HUDEP-2 (cell line): ENCODE results near the gene TMC2.

Experiments
- DNase-seq, 76 experiments: peaks; one replicate each; lab custom pipeline; 2025; ENCODE audit not compliant: unreplicated experiment in 76 of 76; lab: John Stamatoyannopoulos, UW

Gene TMC2

DNA sequence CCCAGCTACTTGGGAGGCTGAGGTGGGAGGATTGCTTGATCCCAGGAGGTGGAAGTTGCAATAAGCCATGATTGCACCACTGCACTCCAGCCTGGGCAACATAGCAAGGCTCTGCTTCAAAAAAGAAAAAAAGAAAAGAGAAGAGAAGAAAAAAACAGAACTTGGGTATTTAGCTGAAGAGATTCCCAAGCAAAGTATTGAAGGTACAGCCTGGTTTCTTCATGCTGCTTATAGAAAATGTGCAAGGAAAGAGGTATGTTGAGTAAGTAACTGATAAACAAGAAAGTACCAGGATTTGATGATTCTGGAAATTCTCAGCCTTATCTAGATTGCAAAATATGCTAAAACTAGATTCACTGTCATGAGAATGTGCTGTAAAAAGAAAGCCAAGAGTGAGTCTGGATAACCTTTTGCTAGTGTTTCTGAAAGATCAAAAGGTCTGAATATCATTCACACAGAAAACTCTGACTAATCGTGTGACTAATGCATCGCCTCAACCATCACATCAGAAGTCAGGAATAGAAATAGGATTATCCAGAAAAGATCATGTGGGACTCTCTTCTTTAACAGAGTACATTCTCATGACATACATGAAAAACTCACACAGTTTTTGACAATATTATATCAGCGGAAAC, 83.7 kb downstream of the TMC2 start:
- DNase-seq, result no peak

GRCh38 chr20:2624190-2624589, 87.8 kb downstream of the TMC2 start:
- DNase-seq, result no peak

- no peak for DNase-seq
Observed at GRCh38 chr20:2625062-2625461, 88.7 kb downstream of the TMC2 start.

DNA sequence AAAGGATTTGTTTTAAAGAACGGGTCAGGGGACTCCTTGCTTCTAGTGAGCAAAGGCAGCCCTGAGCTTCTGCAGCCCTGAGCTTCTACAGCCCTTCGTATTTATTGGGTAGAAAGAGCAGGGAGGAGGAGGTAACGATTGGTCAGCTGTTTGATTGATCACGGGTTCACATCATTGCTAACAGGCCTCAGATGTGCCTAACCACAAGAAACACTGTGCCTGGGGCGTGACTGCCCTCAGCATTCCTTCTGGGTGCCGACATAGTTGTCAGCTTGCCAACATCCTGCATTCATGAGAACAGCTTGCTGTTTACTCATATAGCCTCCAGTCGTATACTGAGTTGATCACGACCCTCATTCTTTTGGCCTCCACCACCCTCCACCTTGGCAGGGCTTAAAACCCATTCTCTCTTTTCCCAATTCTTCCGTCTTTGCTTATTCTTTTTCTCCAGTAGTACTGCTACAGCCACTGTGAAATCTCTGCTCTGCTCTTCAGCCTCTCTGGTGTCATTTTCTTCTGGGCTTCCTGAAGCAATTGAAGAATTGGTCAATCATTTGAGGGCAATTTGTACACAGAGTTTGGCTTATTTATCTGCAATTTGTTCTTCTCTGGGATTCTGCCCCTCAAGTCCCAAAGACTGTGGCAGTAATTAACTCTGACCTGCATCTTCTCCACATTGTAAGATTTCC, 90.6 kb downstream of the TMC2 start:
- DNase-seq, result peak in 6 of 76 experiments; percentile 3 to 34 (median 26)

DNA sequence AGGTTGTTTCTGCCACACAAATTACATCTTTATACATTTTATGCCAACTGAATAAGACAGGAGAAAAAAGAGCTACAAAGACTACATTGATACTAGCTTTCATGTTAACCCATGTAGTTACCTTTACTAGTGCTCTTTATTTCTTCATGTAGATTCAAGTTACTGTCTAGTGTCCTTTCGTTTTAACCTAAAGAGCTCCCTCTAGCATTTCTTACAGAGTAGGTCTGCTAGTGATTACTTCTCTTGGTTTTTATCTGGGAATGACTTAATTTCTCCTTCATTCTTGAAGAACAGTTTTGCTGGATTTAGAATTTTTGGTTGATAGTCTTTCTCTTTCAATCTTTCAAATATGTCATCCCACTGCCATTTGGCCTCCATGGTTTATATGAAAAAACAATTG, 94.9 kb downstream of the TMC2 start:
- no peak for DNase-seq

- no peak for DNase-seq
Observed at GRCh38 chr20:2633381-2633780, 97.0 kb downstream of the TMC2 start.

GRCh38 chr20:2637246-2637645, 100.9 kb downstream of the TMC2 start:
- no peak for DNase-seq

- no peak for DNase-seq
Observed at GRCh38 chr20:2640260-2640659, 103.9 kb downstream of the TMC2 start.

DNA sequence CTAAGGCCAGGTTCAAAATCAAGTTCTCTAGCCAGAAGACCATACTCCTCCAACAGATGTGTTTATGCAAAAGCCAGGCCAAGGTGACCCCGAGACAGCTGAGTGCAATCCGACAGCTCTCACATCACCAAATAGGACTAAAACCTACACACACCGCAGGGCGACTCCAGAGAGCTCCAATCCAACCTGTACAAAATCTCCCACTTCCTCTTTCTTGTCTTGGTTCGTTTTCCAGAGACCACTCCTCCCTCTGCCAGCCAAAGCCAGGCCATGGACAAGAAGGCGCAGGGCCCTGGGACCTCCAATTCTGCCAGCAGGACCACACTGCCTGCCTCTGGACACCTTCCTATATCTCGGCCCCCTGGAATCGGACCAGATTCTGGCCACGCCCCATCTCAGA, 104.5 kb downstream of the TMC2 start:
- DNase-seq, result no peak

DNA sequence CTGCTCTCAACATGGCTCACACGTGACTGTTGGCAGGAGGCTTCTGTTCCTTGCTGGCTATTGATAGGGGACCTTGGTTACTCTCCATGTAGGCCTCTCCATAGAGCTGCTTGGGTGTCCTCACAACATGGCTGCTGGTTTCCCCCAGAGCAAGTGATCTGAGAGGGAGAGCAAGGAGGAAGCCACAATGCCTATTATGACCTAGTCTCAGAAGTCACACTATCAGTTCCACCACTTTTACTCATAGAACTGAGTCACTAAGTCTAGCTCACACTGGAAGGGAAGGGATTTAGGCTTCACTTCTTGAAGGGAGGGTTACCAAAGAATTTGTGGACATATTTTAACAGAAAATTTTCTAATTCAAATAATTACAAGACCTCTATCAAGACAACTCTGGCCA, 107.3 kb downstream of the TMC2 start:
- DNase-seq, result no peak

- peak in 73 of 76 experiments; percentile 37 to 94 (median 85) for DNase-seq
Observed at GRCh38 chr20:2651772-2652723, 115.7 kb downstream of the TMC2 start, which contains the start of gene NOP56. NOP56 (plus strand) TSS chr20:2652632; CDS start chr20:2652661, 29 bp downstream.

DNA sequence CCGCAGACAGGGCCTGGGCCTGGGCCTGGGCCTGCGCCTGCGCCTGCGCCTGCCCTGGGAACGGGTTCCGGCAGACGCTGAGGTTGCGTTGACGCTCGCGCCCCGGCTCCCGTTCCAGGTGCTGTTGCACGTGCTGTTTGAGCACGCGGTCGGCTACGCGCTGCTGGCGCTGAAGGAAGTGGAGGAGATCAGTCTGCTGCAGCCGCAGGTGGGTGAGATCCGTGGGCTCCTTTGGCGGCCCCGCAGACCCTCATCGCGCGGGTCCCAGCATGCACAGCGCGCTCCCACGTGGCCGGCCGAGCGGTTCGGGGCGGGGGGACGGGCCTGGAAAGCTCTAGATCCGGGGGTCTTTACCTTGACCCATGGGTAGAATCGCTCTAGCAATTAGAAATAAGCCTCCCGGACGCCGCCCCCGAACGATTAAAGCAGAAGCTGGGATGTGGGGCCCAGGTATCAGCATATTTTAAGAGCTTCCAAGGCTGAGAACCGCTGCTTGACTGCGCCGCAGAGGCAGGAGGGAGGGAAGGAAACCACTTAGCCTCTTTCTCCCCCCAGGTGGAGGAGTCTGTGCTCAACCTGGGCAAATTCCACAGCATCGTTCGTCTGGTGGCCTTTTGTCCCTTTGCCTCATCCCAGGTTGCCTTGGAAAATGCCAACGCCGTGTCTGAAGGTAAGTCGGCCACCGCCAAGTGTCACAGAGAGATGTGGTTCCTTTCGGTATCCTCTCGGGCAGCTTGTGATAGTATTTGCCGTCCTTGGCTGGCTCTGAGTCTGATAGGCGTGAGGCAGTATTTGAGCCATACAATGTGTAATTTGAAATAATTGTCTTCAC, 116.6 kb downstream of the TMC2 start:
- peak in 10 of 76 experiments; percentile 13 to 57 (median 36) for DNase-seq

- DNase-seq, result no peak
Observed at GRCh38 chr20:2653556-2654383, 117.4 kb downstream of the TMC2 start.

DNA sequence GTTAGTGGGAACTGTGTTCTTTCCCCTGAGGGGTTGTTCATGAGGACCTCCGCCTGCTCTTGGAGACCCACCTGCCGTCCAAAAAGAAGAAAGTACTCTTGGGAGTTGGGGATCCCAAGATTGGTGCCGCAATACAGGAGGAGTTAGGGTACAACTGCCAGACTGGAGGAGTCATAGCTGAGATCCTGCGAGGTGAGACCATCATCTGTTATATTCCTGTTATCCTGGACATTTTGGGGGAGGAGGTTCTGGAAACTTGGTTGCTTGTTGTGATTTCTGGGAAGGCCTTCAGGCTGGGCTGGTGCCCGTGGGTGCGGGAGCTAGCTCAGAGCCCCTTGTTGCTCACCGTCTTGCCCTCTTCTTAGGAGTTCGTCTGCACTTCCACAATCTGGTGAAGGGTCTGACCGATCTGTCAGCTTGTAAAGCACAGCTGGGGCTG, 118.0 kb downstream of the TMC2 start:
- no peak for DNase-seq

DNA sequence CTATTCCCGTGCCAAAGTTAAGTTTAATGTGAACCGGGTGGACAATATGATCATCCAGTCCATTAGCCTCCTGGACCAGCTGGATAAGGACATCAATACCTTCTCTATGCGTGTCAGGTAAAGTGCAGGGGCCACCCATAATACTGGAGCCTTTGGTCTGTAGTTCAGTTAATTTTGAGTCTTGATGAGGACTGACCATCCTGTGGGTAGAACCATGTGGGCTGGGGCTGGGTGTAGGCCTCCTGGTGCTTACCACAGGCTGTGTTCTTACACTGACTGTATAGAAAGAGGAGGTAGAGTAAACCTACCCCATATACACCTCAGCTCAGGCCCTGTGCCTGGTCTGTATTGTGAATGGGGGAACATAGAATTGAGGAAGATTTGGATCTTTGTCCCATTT, 118.5 kb downstream of the TMC2 start:
- DNase-seq, result no peak

DNA sequence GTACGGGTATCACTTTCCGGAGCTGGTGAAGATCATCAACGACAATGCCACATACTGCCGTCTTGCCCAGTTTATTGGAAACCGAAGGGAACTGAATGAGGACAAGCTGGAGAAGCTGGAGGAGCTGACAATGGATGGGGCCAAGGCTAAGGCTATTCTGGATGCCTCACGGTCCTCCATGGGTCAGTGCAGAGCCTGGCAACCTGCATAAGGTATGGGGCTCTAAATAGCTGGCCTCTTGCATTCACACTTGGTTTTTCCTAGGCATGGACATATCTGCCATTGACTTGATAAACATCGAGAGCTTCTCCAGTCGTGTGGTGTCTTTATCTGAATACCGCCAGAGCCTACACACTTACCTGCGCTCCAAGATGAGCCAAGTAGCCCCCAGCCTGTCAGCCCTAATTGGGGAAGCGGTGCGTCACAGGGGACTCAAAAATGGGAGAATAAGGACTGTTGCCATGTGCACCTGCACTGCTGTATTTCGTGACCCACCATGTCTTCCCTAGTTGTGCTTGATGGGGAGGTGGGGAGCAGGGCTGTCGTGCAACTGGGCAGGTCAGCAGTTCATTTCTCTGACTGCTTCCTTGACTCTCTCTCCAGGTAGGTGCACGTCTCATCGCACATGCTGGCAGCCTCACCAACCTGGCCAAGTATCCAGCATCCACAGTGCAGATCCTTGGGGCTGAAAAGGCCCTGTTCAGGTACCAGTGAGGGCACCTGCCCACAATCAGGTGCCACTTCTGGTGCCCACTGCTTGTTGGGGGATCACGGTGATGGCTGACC, 119.2 kb downstream of the TMC2 start:
- DNase-seq, result no peak

DNA sequence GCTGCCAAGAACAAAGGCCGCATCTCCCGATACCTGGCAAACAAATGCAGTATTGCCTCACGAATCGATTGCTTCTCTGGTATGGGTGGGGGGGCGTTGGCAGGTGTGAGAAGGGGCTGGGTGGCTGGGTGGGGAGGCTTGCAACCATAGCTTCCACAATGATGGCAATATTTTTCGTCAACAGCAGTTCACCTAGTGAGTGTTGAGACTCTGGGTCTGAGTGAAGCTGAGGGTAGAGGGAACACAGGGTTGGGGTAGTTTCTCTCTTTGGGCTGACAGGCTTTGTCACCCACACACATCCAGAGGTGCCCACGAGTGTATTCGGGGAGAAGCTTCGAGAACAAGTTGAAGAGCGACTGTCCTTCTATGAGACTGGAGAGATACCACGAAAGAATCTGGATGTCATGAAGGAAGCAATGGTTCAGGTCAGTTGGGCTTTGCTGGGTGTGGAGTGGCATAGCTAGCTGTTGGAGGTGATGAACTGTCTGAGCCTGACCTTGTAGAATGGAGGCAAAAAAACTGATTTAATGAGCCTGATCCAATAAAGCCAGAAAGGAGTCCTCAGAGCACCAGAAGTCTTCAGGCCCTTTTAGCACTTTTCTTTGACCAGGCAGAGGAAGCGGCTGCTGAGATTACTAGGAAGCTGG, 120.2 kb downstream of the TMC2 start:
- no peak for DNase-seq

DNA sequence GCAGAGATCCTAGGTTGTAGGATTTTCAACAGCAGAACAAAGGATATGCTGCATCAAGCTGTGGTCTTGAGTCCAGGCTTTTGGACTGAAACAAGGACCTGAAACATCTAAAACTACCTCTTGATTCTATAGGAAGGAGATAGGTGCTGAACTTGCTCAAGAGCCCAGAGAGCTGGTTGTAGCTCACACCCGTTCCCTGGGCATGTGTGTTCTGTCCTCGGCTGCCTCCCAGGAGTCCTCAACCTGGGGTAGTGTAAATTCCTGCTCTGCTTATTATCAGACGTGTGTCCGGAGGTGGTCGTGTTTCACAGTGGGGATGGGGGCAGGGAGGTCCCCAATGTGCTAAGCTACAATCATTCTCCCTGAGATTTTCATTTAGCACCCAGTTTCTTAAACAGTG, 120.9 kb downstream of the TMC2 start:
- DNase-seq, result no peak
